GM12872 (cell line): ENCODE data around the gene LARP4B.

Source experiments
- CTCF ChIP-seq: IDR thresholded peaks from 3 replicates; pipeline ENCODE4 v1.5.1; 2011; ENCODE audit warnings: low read depth, mild to moderate bottlenecking, low read length, moderate library complexity; ENCODE audit not compliant: insufficient read depth

Gene LARP4B

GRCh38 chr10:964988-965417 is 33.5 kb upstream of the LARP4B start:
- no peak for TF ChIP-seq CTCF

DNA sequence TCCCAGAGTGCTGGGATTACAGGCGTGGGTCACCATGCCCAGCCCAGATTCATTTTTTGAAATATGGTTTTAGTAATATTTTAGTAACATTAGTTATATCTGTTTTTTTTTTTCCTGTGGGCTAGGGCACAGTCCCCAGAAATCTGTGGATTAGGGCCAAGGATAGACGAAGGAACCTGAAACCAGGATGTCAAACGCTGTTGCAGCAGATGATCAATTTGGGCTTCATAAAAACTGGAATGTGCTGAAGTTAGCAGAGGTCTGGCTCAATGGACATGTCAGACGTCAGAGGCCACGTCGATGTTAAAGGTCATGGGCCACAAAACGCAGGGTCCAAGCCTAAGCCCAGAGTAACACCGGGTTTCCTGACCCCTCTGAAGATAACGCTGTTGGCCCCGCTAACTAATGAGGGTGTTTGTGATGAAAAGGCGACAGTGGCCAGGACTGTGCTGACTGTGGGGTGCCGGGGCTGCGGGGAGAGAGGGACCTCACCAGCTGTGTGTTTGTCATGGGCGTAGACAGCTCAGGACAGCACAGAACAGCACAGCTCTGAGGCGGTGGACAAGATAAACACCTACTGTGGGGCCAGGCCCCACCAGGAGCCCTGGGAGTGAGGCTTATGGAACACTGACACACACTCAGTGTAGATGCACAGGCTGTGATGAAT is 32.9 kb upstream of the LARP4B start:
- TF ChIP-seq CTCF: no peak

DNA sequence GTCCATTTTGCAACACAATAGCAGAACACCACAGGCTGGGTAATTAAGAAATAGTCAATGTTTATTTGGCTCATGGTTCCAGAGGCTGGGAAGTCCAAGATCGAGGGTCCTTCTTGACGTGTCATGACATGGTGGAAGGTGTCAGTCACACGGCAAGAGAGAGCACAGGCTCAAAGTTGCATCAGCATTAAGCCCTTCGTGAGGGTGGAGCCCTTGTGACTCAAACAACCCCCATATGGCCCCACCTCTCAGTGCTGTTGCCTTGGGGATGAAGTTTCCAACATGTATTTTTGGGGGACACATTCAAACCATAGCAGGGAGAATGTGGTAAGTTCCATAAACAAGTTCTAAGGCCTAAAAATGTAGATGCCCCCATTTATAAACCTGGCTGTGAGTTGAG is 32.1 kb upstream of the LARP4B start:
- TF ChIP-seq CTCF: no peak

- TF ChIP-seq CTCF: no peak
Measured at GRCh38 chr10:963186-963585, 31.7 kb upstream of the LARP4B start.

DNA sequence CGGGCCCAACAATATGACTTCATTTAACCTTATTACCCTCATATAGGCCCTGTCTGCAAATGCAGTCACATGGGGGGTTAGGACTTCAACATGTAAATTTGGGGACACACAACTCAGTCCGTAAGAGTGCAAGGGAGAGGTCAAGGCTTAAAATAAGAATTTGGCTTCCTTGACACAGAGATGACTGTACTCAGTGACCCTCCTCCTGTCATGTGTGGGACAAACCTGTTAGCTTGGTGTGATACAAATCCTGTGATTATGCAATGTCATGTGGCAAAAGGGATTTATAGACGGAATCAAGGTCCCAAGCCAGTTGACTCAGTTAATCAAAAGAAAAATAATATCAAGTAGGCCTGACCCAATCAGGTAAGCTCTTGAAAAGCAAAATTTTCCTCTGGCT is 30.8 kb upstream of the LARP4B start:
- no peak for TF ChIP-seq CTCF

DNA sequence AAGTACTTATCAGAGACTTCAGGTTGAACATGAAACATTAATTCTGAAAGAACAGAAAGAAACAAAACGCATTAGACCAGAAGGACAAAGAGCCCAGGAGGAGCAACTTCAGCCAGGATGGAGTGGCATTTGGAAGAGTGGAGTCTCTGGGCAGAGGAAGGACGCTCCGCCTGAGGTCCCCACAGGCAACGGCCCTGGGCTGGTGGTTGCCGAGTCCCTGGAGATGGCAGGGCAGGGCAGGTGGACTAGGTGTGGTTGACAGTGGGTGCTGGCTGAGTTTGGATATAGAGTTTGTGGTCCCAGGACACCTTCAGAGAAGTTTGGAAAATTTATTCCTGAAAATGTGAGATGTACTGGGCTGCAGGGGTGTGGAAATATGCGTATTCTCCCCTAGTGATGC is 27.4 kb upstream of the LARP4B start:
- no peak for TF ChIP-seq CTCF

GRCh38 chr10:958106-958505 is 26.6 kb upstream of the LARP4B start:
- no peak for TF ChIP-seq CTCF

- 0 out of 3 replicates have a peak, but pooled peaks have one; percentile 15 for TF ChIP-seq CTCF
Measured at GRCh38 chr10:955820-956217, 24.3 kb upstream of the LARP4B start.
